ENCODE results near the gene HSBP1L1.

Gene HSBP1L1

GRCh38 chr18:79961527-79962291, 2.7 kb upstream of the HSBP1L1 start:
- DNase-seq: no peak

DNA sequence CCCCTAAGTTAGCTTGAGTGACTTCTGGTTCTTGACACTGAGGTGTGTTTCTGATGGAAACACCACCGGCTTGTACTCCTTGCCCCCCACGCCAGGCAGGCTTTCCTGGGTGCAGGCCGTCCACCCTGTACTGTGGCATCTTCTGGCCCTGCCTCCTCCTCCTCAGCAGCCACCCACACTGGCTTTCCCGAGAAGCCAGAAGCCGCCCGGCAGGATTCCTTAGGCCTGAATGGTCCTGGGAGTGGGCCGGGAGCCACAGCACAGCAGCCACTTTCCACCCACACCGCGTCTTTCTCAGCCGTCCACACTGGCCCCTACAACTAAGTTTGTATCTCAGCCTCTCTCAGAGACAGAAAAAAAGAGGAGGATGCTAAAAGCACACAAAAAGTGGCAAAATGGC, 2.1 kb upstream of the HSBP1L1 start:
- no peak for DNase-seq

- DNase-seq: no peak
Measured at GRCh38 chr18:79962835-79963657, 1.4 kb upstream of the HSBP1L1 start.

DNA sequence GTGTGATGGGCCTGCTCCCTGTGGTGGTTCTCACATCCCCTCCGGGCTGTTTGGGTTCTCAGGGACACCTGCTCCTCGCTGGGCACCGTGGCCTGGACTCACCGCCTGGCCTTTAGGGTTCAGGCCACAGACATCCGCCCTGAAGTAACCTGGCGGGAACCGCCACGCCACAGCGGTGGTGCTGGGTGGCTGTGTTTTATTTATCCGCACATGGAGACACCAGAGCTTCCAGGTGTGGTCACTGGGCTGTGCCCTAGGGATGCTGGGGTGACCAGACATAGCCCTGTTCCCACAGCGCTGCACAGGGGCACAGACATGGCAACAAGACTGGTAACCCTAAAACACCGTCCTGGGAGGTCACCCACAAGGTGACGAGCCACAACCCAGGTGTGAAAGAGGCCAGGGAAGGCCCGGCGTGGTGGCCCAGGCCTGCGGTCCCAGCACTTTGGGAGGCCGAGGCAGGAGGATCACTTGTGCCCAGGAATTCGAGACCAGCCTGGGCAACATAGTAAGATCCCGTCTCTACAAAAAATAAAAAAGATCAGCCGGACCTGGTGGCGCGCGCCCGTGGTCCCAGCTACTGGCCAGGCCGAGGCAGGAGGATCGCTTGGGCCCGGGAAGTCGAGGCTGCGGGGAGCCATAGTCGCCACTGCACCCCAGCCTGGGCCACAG, 649 bp upstream of the HSBP1L1 start:
- no peak for DNase-seq

- peak; percentile 36 for DNase-seq
Measured at GRCh38 chr18:79965119-79965902, 868 bp downstream of the HSBP1L1 start.

DNA sequence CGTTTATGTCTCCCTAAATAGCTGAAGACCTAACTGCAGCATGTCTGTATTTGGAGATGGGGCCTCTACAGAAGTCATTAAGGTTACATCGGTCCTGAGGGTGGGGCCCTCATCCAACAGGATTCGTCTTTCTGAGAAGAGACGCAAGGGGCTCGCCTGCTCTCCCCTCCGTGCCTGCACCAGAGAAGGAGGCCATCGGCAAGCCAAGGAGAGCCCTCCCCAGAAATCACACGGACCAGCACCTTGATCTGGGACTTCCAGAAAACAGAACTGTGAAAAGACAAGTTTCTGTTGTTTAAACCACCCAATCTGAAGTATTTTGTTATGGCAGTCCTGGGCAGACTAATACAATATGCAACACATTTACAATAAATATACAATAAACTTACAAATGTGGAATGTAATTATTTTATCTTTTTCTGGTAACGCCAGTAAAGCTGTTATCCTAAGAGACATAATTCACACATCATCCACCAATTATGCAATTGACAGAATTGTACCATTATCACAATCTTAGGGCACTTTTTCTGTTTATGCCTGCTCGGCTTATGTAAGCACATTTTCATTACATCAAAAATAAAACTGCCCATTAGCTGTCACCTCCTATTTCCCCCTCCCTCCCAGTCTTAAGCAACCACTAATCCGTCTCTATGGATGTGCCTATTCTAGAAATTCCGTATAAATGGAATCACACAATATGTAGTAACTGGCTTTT, 6.1 kb downstream of the HSBP1L1 start:
- DNase-seq: no peak

- DNase-seq: no peak
Measured at GRCh38 chr18:79971211-79971952, 6.9 kb downstream of the HSBP1L1 start.

- DNase-seq: no peak
Measured at GRCh38 chr18:79971986-79972385, 7.5 kb downstream of the HSBP1L1 start.

DNA sequence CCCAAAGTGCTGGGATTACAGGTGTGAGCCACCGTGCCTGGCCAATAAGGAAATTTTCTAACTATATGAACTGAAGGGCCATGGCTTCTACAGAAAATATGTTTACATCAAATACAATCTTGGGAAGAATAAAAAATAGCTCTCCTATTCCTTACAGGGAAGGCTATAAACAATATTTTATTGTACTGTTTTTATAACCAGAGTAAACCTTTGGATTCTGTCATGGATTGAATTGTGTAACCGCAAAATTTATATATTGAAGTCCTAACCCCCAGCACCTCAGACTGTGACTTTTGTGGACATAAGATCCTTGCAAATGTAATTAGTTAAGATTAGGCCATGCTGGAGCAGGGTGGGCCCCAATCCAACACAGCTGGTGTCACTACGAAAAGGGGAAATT, 8.3 kb downstream of the HSBP1L1 start:
- DNase-seq: no peak

- DNase-seq: no peak
Measured at GRCh38 chr18:79973517-79973916, 9.1 kb downstream of the HSBP1L1 start.

- no peak for DNase-seq
Measured at GRCh38 chr18:79974025-79974654, 9.7 kb downstream of the HSBP1L1 start.

DNA sequence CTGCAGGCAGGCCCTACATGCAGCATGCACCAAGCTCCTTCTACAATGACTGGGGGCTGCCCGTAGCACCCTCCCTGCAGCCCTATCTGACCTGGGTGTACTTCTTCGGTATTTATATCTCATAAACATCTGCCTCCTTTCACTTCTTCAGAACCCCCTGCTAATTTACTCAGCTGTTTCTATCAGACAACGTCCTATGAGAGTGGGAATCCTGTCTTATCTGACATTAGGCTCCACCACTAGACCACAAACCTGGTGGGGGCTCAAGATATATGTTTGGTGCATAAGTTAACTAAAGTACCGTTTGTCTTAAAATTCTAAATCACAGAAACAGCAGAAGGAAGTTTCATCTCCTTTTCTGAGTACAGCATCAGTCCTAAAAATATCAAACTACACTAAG, 10.6 kb downstream of the HSBP1L1 start:
- no peak for DNase-seq

DNA sequence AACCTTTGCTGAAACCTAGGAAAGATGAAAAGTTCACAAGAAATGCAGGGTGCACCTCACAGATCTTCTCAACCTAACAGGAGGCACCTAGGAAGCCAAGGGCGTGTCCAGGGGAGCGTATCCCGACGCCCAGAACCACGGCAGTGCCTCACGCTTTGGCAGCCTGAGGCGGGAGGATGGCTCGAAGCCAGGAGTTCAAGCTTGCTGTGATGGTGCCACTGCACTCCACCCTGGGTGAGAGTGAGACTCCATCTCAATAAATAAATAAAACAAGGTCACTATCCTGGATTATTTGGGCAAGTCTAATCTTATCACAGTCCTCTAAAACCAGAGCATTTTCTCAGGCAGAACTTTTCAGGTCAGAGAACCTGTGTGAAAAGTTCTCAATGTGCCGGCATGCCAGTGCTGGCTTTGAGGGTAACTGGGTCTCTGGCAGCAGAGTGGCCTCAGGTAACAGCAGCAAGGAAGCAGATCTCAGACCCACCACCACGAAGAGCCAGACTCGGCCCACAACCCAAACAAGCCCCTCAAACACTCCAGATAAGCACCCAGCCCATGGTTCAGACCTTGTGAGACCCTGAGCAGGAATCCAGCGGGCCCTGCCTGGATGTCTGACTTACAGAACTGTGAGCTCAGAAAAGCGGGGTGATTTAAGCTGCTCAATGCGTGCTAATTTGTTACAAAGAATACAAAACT, 11.7 kb downstream of the HSBP1L1 start:
- DNase-seq: no peak

GRCh38 chr18:79979843-79980242, 15.4 kb downstream of the HSBP1L1 start:
- no peak for DNase-seq

GRCh38 chr18:79980585-79980984, 16.1 kb downstream of the HSBP1L1 start:
- no peak for DNase-seq

DNA sequence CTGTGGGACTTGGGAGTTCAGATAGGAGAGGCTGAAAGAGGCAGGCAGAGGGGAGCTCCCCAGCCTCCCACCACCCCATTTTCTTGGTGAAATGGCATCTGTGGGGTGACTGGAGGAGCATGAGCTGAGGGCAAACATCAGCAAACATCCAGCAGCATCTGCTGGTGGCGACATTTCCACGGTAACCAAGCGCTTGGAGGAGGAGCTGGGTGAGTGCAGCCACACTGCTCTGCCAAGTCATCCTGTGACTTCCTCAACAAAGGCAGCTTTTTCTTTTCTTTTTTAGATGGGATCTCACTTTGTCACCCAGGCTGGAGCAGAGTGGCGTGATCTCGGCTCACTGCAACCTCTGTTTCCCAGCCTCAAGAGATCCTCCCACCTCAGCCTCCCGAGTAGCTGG, 18.3 kb downstream of the HSBP1L1 start:
- no peak for DNase-seq

- no peak for DNase-seq
Measured at GRCh38 chr18:79983253-79983652, 18.8 kb downstream of the HSBP1L1 start.

DNA sequence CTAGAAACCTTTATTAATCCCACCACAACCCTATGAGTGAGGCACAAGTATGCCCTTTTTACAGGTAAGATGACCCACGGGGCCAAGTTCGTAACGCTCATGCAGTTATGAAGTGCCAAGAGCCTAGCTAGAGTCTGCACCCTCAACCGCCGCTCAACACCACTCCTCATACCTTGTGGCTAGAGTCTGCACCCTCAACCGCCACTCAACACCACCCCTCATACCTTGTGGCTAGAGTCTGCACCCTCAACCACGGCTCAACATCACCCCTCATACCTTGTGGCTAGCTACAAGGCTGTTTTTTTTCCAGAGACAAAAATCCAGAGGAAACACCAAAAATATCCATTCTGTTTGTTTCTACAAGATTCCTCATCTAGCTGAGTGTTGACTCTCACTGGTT, 19.4 kb downstream of the HSBP1L1 start:
- DNase-seq: no peak

DNA sequence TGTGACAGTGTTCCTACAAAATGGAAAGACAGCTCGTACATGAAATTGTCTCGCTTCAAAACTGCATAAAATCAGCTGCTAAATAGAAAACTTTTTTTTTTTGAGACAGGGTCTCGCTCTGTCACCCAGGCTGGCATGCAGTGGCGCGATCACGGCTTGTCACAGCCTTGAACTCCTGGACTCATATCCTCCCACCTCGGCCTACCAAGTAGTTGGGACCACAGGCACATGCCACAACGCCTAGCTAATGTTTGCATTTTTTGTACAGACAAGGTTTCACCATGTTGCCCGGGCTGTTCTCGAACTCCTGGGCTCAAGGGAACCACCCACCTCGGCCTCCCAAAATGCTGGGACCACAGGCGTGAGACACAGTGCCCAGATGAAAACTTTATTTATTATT, 20.7 kb downstream of the HSBP1L1 start:
- no peak for DNase-seq

DNA sequence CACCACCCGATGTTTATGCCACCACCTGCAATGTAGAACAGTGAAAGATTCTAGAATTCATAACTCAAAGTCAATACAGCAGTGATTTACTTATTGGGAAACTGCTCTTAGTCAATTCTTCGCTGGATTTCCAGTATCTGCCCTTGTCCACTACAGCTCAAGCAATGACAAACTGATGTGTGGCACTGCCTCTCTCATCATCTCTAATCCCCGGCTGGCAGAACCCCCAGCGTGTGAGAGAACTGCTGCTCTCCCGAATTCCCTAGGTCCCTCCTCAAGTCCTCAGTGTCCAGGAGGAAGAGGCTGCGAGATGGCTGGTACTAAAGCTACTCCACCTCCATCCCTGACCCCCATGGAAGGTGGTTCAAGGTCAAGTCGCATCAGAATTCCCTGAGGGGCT, 22.3 kb downstream of the HSBP1L1 start:
- no peak for DNase-seq
